HuH-7 (cell line): Measurements from ENCODE around the gene ZBP1.

Experiments used
- DNase-seq: peaks from one replicate; pipeline ENCODE4 v3.0.0; 2011; ENCODE audit warnings: low spot score

ZBP1 gene

DNA sequence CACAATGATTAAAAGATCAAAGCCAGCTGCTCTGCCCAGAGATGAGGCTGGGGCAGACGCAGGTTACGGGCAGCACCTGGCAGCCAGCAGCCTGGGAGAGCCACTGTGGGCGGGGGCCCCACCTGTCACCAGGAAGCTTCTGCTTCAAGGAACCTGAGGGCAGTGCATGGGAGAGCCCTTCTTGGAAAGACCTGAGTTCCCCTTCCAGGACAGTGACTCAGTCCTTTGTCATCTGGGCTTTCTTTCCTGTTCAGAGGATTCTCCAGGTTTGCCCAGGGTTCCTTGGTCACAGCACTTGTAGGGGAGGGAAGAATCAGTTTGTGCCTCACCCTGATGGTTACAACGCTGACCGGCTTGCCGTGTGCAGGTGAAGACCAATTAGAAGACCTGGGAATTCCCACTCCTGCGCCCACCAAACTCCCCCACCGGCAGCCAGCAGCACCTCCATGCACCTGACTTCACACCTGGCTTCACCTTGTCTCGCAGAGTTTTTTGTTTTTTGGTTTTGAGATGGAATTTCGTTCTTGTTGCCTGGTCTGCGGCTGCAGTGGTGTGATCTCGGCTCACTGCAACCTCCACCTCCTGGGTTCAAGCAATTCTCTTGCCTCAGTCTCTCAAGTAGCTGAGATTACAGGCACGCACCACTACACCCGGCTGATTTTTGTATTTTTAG is 2.0 kb downstream of the ZBP1 start:
- no peak for DNase-seq

DNA sequence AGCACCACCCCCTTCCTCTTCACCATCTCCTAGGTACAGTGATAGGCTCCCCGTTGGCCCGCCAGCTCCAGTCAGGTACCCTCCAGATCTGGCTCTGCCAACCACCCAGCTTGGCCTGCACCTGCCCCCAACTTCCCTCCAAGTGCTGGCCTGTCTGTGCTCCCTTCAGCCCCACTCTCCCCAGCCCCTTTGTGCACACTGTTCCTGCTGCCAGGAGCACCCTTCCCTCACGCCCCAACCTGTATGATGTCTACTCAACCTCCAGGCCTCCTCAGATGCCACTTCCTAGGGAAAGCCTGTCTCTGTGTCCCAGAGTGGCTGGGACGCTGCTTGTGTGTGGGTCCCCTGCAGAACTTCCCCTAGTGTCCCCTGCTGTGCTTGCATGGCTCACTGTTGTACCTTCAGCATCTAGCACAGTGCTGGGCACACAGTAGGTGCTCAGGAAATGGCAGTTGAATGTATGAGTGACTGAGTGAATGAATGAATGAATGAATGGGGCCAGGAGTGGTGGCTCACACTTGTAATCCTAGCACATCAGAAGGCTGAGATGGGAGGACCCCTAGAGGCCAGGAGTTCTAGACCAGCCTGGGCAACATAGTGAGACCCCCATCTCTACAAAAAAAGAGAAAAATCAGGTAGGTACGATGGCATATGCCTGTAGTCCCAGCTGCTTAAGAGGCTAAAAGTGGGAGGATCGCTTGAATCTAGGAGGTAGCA is 3.0 kb downstream of the ZBP1 start:
- no peak for DNase-seq

DNA sequence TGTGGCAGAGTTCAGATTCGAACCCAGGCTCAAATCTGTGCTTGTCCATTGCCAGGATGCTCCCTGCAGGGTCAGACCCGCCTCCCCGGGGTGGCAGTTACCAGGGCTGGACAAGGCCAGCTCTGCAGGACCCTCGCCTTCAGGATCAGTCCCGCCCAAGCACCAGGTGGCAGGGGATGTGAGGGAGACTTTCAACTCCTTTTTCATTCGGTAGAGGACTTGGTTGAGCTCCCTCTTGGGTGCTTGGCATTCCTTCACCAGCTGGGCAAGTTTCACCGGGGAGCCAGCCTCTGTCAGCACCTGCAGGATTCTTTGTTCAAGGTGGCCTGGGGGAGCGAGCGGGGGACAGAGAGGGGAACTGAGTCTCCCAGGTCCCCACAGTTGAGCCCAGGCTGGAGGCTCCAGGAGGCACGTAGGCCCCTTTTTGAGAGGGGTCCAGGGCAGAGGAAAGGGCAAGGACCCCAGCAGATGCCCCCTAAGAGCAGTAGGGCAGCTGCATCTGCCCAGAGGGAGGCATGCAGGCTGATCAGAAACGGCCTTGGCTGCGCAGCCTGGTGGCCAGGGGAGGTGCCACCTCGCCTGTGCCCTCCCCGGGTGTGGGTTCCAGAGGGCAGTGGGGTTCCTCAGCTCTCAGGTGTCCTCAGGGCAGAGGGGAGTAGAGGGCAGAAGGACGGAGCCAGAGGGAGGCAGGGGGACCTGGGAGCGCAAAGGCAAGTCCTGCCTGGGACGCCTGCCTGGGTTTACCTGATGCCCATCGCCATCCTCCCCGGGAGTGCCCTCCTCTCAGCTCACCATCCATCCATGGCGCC is 3.9 kb downstream of the ZBP1 start:
- no peak for DNase-seq

DNA sequence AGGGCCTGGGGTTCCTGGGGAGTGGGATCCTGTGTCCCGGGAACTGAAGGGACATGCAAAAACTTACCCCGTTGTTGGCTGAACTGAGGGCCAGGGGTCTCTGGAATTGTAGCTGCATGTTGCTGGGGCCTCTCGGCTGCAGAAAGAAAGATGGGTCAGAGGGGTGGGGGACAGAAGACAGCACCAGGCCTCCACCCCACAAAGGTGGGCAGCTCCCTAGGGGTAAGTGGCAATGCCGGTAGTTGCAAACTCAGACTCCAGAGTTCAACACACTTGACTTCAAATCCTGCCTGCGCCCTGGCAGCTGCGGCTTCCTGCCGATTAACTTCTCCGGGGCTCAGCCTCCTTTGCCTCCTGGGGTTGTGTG is 4.8 kb downstream of the ZBP1 start:
- DNase-seq, result no peak

DNA sequence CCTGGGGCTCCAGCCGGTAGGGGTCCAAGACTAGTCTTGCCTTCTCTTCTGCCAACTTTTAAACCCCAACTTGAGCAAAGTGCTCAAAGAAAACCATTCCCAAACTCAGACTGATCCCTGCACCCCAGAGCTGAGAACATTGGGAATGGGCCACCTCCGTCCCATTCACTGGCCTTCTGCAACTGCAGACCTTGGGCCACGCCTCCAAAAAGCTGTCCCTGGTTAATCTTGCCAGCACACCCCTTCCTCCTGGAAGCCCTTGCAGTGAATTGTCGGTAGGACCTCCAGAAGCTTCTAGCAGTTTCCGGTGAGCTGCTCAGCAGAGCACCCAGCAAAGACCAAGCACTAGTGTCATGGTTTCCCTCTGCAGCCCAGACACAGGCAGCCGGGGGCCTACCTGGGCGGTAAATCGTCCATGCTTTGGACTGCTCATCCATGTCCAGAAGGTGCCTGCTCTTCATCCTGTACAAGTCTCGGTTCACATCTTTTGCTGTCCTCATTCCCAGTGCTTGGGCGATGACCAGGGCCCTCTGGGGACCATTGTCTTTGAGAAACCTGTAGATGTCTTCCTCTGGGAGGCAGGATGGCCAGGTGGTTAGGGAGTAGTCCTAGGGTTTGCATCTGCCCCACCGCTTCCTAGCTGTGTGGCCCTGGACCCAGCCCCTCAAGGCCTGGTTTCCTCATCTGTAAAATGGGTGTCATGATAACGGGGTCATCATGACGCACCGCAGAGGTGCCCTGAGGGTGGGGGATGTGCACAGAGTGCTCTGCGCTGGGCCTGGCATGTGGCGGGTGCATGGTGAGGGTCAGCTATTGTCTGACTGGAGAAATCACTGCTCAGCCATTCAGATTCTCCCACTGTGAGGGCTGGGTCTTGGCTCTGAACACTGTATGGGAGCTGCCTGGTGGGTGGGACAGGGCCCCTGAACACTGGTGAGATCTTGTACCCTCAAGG is 5.5 kb downstream of the ZBP1 start:
- DNase-seq, result no peak

DNA sequence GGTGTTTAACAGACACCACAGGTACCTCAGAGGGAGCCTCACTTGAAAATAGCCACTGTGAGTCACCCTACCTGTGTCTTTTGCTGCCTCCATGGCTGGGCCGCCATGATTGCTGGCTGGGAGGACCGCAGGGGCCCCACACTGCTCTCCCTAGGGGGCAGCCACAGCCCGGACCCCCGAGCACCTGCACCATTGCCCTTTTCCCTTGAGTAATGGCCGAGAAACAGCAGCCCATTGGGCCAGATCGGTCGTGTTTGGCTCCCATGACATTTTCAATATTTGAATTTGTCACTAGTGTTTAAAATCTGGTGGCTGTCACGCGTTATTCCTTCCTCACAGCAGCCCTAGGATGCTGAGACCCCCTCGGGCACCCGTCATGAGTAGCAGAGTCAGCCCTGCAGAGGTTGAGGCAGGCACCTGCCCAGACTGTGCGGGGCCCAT is 6.7 kb downstream of the ZBP1 start:
- no peak for DNase-seq

DNA sequence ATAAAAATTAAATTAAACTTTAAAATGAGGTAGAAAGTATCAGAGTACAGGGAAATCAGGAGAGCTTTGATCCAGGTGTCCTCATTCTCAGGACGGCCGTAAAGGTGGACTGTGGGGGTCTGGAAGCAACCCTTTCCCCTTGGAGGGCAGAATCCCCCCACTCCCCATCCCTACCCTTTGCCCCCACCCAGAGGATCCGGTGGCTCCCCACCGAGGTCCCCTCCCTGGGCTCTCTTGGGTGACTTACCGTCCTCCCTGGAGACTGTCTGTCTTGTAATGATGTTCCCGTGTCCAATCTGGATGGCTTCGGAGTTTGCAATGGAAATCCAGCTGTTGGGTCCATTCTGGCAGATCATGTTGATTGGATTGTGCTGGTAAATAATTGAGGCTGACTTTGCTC is 7.3 kb downstream of the ZBP1 start:
- no peak for DNase-seq

DNA sequence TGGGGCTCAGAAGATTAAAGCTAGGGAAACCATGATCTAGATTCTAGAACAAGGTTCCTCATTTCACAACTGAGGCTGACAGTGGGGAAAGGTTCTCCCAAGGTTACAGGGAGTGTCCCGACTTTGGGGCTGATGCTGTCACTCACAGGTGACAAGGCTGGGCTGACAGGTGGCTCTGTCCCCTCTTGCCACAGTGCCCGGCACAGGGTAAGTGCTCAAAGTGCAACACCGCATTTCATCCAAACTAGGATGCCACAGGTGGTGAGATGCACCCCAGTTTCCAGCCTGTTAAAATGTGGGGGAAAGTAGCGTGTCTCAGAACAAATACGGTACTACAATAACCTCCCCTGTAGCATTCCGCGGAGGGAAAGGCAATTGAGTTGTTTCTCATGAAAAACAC is 7.8 kb downstream of the ZBP1 start:
- DNase-seq, result no peak

DNA sequence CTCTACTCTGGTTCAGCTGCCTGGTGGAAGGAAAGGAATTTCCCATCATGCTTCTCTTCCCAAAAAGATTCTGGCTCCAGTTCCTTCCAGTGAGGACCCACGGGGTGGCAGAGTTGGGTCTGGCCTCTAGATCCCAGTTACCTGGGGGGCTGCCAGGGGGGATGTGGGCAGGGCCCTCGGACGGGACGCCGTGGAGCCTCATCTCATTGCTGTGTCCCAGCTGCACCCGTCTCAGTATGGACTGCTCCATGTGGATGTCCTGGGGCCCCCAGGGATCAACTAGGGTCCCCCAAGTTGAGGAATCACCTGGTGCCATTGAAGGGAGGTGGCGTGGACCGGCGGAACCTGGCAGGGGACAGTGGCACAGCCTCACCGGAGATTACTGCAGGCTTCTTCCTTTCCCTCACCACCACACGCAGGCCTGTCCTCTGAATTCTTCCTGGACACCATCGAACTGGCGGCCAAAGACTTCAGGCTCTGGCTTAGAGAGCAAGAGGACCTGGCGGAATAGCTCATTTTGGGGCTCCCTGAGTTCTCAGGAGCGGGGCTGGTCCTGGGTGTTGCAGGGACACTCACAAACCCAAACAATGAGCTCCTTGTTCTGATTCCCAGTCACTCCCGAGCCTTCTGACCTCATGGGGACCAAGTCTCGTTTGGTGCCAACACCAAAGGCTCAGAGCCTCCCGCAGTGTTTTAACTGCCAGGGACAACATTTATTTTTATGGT is 8.5 kb downstream of the ZBP1 start:
- no peak for DNase-seq

DNA sequence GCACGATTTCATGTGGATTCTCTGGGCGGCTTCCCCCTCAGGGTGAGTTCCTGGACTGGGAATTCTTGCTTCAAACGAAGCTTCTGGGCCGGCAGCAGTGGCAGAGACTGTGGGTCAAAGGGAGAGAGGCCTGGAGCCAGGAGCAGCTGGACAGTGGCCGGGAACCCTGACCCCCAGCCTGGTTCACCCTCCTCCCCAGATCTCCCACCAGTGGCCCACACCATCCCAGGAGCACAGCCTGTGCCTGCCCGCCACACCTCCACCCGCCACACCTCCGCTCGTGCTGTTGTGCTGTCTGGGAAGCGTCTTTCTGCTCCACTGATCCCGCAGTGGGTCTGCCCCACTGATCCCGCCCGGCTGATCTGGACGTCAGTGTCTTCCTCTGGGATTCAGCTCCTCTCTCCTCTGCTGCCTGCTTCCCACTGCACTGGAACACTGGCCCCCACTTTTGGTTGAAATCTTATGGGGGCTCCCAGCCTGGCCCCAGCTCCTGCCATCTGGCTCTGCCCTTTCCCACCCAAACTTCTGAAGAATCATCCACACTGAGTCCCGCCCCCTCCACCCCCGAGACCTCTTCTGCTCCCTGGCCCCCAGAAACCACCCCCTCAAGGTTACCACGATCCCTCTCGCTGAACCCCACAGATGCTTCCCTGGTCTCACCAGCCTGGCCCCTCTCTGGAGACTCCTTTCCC is 9.8 kb downstream of the ZBP1 start:
- no peak for DNase-seq

DNA sequence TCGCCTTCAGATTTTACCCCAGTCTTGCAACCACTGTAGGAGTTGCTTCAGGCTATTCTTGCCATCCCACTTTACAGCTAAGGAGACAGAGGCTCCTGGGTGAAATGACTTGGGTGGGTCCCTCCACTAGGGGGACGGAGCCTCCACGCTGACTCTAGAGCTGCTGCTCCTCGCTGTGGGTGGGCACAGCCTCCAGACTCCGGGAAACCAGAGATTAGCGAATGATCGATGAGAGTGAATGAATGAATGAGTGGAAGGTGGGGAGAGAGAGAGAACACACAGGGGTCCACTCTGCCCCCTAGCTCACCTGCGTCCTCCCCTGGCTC is 10.4 kb downstream of the ZBP1 start:
- no peak for DNase-seq

DNA sequence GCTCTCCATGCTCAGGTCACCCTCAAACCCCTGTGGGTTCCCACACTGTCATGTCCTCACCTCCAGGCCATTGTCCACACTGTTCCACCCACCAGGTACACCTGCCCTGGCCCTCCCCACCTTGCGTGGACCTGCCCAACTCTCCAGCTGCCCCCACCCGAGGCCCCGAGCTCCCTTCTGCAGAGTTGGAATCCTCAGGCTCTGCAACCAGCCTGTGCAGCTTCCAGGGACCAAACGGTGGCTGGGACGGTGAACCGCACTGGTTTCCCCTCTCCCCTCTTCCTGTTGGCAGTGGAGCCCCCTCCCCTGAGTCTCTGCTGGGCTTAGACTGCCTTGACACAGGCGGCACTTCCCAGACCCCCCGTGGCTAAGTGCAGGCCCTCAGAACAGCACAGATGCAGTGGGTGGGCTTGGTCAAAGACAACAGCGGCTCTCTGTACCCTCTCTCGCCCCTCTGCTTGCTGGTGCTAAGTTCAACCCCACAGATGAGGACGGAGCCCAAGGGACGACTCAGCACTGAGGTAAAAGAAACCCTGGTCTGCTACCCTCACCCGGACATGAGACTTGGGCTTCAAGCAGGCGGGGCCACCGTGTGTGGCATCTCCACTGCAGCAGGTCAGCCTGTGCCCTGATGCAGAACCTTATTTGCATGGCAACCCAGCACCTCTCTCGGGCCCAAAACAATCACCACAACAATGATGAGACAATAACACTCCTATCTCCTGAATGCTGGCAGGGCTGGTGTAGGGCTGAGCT is 11.0 kb downstream of the ZBP1 start:
- no peak for DNase-seq

DNA sequence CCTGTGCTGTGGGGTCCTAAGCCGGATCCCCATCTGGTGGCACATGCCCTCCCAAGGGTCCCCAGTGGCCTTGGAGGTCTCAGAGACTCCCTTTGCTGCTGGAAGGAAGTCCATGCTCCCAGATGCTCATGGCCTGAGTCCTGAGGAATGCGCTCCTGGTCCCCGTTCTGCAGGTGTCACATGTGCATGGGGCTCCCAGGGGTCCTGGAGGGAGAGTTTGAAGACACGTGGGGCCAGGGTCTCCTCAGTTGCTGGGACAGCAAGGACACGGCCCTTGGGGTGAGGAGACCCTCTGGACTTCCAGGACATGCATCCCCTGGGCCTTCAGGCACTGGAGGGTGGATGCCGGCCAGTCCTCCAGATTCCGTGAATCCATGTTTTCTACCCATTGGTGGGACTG is 11.7 kb downstream of the ZBP1 start:
- no peak for DNase-seq

DNA sequence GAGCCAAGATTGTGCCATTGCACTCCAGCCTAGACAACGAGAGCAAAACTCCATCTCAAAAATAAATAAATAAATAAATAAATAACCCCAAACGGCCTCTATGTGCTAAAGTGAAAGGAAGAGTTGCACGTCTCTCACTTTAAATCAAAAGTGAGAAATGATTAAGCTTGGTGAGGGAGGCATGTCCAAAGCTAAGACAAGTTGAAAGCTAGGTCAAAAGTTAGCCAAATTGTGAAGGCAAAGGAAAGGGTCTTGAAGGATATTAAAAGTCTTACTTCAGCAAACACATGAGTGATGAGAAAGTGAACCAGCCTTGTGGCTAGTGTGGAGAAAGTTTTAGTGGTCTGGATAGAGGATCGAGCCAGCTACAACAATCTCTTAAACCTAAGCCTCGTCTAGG is 14.3 kb downstream of the ZBP1 start:
- no peak for DNase-seq

DNA sequence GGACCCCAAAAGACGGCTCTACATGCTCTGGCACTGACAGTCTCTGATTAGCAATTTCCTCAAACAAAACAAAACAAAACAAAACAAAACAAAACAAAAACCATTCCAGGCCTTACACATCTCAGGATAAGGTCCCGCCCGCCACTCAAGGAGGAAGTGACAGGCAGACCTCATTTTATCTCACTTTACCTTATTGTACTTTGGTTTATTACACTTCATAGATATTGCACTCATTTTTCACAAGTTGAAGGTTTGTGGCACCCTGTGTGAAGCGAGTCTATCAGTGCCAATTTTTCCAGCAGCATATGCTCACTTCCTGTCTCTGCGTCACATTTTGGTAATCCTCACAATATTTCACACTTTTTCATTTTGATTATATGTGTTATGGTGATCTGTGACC is 15.2 kb downstream of the ZBP1 start:
- no peak for DNase-seq

DNA sequence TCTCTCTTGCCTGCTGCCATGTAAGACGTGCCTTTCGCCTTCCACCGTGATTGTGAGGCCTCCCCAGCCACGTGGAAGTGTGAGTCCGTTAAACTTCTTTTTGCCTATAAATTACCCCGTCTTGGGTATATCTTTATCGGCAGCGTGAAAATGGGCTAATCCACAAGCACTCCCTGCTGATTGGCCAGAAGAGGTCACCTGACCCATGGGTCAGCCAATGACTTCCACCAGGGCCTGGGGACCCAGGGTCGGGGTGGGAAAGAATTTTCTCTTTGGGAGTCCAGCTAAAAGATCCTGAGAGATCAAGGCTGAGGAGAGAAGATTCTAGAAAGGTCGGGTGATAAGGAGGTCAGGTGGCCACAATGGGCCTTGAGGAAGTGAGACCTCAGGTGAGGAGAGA is 17.1 kb downstream of the ZBP1 start:
- DNase-seq, result no peak

DNA sequence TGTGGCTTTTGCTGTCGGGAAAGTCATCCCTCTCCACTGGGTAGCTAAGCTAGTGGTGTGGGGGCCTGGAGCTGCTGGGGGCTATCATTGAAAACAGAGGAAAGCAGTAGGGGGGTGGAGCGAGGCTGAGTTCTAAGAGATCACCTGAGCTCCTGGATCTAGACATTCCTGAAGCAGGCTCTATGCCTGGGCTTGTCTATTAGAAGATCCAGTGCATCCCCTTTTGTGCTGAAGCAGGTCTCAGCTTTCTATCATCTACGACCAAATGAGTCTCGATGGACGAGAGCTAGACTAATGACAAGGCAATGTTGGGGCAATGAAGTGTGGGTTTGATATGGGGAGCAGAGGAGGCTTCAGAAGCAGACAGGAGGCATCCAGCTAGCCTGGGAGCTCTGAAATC is 18.5 kb downstream of the ZBP1 start:
- DNase-seq, result no peak

DNA sequence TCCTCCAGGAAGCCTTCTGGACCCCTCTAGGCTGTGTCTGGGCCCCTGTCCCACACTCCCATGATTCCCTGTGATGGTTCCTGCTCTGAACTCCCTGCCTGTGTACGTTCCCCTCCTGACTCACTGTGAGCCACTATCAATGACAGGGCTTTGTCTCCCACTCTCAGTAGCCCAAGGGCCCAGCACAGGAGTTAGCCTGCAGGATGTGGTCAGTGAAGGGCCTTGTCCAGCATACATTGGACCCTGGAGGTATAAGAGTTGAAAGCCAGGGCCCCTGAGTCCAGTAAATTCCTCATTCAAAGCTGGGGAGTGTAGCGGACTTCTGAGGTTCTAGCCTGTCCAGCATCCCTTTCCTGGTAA is 19.0 kb downstream of the ZBP1 start:
- DNase-seq, result no peak

DNA sequence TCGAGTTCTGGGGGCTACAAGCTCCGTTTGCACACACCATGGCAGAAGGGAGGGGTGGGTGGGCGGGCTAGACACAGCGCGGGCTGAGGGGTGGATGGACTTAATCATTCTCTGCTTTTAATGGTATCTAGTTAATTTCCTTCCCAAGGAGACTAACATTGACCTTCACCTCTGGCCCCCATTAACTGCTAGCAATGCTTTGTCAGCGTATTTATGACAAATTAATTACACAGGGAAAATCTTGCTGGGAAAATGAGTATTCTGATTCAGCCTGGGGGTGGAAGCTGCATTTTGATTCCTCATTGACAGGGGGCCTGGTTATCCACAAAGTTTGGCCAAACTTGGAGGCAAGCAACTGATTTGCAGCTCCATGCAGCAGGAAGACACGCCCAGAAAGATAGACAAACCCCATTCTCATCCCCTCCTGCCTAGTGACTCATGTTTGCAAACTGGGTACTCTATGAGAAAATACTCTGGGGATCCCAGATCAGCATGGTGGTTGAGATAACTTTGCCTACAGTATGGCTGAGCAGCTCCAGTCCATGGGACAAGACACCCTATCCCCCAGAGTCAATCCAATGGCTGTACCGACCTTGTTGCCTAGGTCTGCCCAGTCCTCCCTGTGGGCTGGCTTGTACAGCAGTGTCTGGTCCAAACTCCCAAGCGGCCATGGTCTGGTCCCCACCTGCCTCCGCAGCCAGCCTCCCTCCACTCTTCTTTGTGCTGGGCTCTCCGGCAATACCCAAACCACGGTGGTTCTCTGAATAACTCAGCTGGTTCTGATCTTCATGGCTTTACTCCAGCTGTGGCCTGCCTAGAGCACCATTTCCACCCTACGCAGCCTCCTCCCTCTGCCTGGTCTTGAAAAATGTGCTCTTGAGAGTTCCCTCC is 19.7 kb downstream of the ZBP1 start:
- DNase-seq, result no peak
